Peyer's patch (tissue), 4 donors: ENCODE data around the gene PGM5.

Experiments used
- CTCF ChIP-seq, 6 experiments: fragments of 450-650 bp in 4 of 6; fragments of 200-600 bp in 2 of 6; sonication (generic) in 1 of 6; IDR thresholded peaks; one replicate each; pipeline ENCODE4 v1.5.1; 2017 to 2019; ENCODE audit warnings: antibody characterized with exemption in 6 of 6, mild to moderate bottlenecking in 3 of 6, moderate library complexity in 1 of 6
- POLR2A ChIP-seq, 2 donors: fragments of 450-650 bp; IDR thresholded peaks; one replicate each; pipeline ENCODE4 v1.5.1; 2017; ENCODE audit warnings: antibody characterized with exemption in 2 of 2, mild to moderate bottlenecking in 2 of 2, moderate library complexity in 2 of 2

- TF ChIP-seq CTCF (IDR thresholded peaks at IDR 0.05) (no peak), POLR2A (IDR thresholded peaks at IDR 0.05) (no peak)
Measured at GRCh38 chr9:68488126-68488525, 131.7 kb downstream of the PGM5 start.
